GM18909 (cell line): ENCODE data around the gene HLA-G.

Experiments
- ATAC-seq: cut with Tn5 transposase; IDR thresholded peaks from one replicate; pipeline ENCODE4 v1.9.1; 2021; ENCODE audit warnings: mild to moderate bottlenecking; ENCODE audit not compliant: unreplicated experiment, poor library complexity

Gene HLA-G

GRCh38 chr6:29815118-29815750 is 12.4 kb upstream of the HLA-G start:
- no peak for ATAC-seq

GRCh38 chr6:29816030-29816429 is 11.6 kb upstream of the HLA-G start:
- no peak for ATAC-seq

- ATAC-seq, result no peak
These were observed 8.7 kb upstream of the HLA-G start for GRCh38 chr6:29818892-29819291.

GRCh38 chr6:29824144-29824543 is 3.5 kb upstream of the HLA-G start:
- ATAC-seq, result no peak

- ATAC-seq, result no peak
These were observed 1.8 kb upstream of the HLA-G start for GRCh38 chr6:29825848-29826247.

GRCh38 chr6:29826271-29826670 is 1.4 kb upstream of the HLA-G start:
- no peak for ATAC-seq

- no peak for ATAC-seq
These were observed 809 bp downstream of the HLA-G start for GRCh38 chr6:29828471-29828797.

GRCh38 chr6:29829766-29830165 is 2.1 kb downstream of the HLA-G start:
- no peak for ATAC-seq

- no peak for ATAC-seq
These were observed 2.8 kb downstream of the HLA-G start for GRCh38 chr6:29830409-29830808.

GRCh38 chr6:29831776-29832175 is 4.2 kb downstream of the HLA-G start:
- no peak for ATAC-seq

GRCh38 chr6:29834564-29835436 is 7.2 kb downstream of the HLA-G start:
- ATAC-seq, result no peak

- no peak for ATAC-seq
These were observed 12.3 kb downstream of the HLA-G start for GRCh38 chr6:29839917-29840316.

GRCh38 chr6:29841030-29841429 is 13.4 kb downstream of the HLA-G start:
- no peak for ATAC-seq

GRCh38 chr6:29845405-29846006 is 17.9 kb downstream of the HLA-G start:
- no peak for ATAC-seq

GRCh38 chr6:29847871-29848630 is 20.4 kb downstream of the HLA-G start:
- no peak for ATAC-seq

GRCh38 chr6:29850011-29850553 is 22.5 kb downstream of the HLA-G start:
- no peak for ATAC-seq

GRCh38 chr6:29851190-29851589 is 23.6 kb downstream of the HLA-G start:
- ATAC-seq, result no peak

- ATAC-seq, result no peak
These were observed 25.6 kb downstream of the HLA-G start for GRCh38 chr6:29853245-29853644.

GRCh38 chr6:29858006-29858405 is 30.4 kb downstream of the HLA-G start:
- ATAC-seq, result no peak

GRCh38 chr6:29861521-29862255 is 34.1 kb downstream of the HLA-G start:
- ATAC-seq, result no peak
